CD4-positive, alpha-beta T cell treated with Interleukin-17A for 1 hour (primary cell): ENCODE results near the gene NSG2.
"Not testable (repeated sequence)": the region's sequence is repeated elsewhere in the genome, so short reads cannot be mapped to it uniquely, and the experiment has no call there.

Experiments used
- DNase-seq: peaks from one replicate; pipeline ENCODE4 v3.0.0-alpha.2; 2020

The NSG2 gene

GRCh38 chr5:174106997-174107655, 61.6 kb downstream of the NSG2 start:
- no peak for DNase-seq

- DNase-seq, result no peak
Observed at GRCh38 chr5:174108745-174109144, 63.2 kb downstream of the NSG2 start.

- no peak for DNase-seq
Observed at GRCh38 chr5:174109698-174110260, 64.3 kb downstream of the NSG2 start.

- no peak for DNase-seq
Observed at GRCh38 chr5:174110310-174110709, 64.8 kb downstream of the NSG2 start.

GRCh38 chr5:174111287-174111973, 65.9 kb downstream of the NSG2 start:
- DNase-seq, result no peak

- no peak for DNase-seq
Observed at GRCh38 chr5:174115226-174115625, 69.7 kb downstream of the NSG2 start.

- DNase-seq, result no peak
Observed at GRCh38 chr5:174118823-174119467, 73.4 kb downstream of the NSG2 start.

- DNase-seq, result no peak
Observed at GRCh38 chr5:174119468-174119881, 74.0 kb downstream of the NSG2 start.

- DNase-seq, result no peak
Observed at GRCh38 chr5:174120401-174121005, 75.0 kb downstream of the NSG2 start.

GRCh38 chr5:174134545-174134944, 89.0 kb downstream of the NSG2 start:
- no peak for DNase-seq

- DNase-seq, result no peak
Observed at GRCh38 chr5:174139623-174140022, 94.1 kb downstream of the NSG2 start.

- DNase-seq, result no peak
Observed at GRCh38 chr5:174140452-174141020, 95.0 kb downstream of the NSG2 start.

- no peak for DNase-seq
Observed at GRCh38 chr5:174141398-174141797, 95.9 kb downstream of the NSG2 start.

GRCh38 chr5:174145091-174145490, 99.6 kb downstream of the NSG2 start:
- DNase-seq, result no peak

- DNase-seq, result no peak
Observed at GRCh38 chr5:174145821-174146220, 100.3 kb downstream of the NSG2 start.

- no peak for DNase-seq
Observed at GRCh38 chr5:174146556-174146955, 101.0 kb downstream of the NSG2 start.

GRCh38 chr5:174147012-174147411, 101.5 kb downstream of the NSG2 start:
- DNase-seq, result not testable (repeated sequence)

- no peak for DNase-seq
Observed at GRCh38 chr5:174147551-174147950, 102.0 kb downstream of the NSG2 start.

GRCh38 chr5:174148721-174149120, 103.2 kb downstream of the NSG2 start:
- no peak for DNase-seq

- DNase-seq, result no peak
Observed at GRCh38 chr5:174149426-174149825, 103.9 kb downstream of the NSG2 start.

- DNase-seq, result no peak
Observed at GRCh38 chr5:174149989-174150388, 104.5 kb downstream of the NSG2 start.

- DNase-seq, result no peak
Observed at GRCh38 chr5:174151599-174152181, 106.2 kb downstream of the NSG2 start.

- DNase-seq, result no peak
Observed at GRCh38 chr5:174154559-174154958, 109.1 kb downstream of the NSG2 start.
